ENCODE measurements around the gene ING3.

- TF ChIP-seq, protein P1, sequence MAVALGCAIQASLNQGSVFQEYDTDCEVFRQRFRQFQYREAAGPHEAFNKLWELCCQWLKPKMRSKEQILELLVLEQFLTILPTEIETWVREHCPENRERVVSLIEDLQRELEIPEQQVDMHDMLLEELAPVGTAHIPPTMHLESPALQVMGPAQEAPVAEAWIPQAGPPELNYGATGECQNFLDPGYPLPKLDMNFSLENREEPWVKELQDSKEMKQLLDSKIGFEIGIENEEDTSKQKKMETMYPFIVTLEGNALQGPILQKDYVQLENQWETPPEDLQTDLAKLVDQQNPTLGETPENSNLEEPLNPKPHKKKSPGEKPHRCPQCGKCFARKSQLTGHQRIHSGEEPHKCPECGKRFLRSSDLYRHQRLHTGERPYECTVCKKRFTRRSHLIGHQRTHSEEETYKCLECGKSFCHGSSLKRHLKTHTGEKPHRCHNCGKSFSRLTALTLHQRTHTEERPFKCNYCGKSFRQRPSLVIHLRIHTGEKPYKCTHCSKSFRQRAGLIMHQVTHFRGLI (CRISPR knock-in tag; IDR thresholded peaks at IDR 0.05), result no peak
- TF ChIP-seq EHMT2 (IDR thresholded peaks at IDR 0.05) (no peak), MAZ (CRISPR knock-in tag; conservative IDR thresholded peaks at IDR 0.05 in 1 of 2, IDR thresholded peaks at IDR 0.05 in 1 of 2) (peak in 1 of 2 experiments; percentile 43; a peak in 1 of 4 replicates), HMGXB4 (CRISPR knock-in tag; IDR thresholded peaks at IDR 0.05) (no peak), CTCF (IDR thresholded peaks at IDR 0.05 in 2 of 3, conservative IDR thresholded peaks at IDR 0.05 in 1 of 3; ENCODE audit: insufficient read depth in 2 of 3, low read depth in 1 of 3, low read length in 3 of 3) (no peak), CBFA2T3 (IDR thresholded peaks at IDR 0.05) (no peak), MYBL2 (IDR thresholded peaks at IDR 0.05; ENCODE audit: low read depth) (no peak), MYBL2 (CRISPR knock-in tag; IDR thresholded peaks at IDR 0.05; ENCODE audit: borderline replicate concordance) (no peak), ARID3A (IDR thresholded peaks at IDR 0.05; ENCODE audit: borderline replicate concordance, low read depth, low read length) (no peak), SMAD2 (IDR thresholded peaks at IDR 0.05; ENCODE audit: low read depth, low read length) (no peak), GATA2 (CRISPR knock-in tag; IDR thresholded peaks at IDR 0.05) (no peak), POLR2A (conservative IDR thresholded peaks at IDR 0.05) (no peak), IRF2 (CRISPR knock-in tag; IDR thresholded peaks at IDR 0.05) (no peak), MYC (IDR thresholded peaks at IDR 0.05; ENCODE audit: low read depth, low read length) (no peak), MYC (CRISPR knock-in tag; IDR thresholded peaks at IDR 0.05; ENCODE audit: borderline replicate concordance, low read depth) (no peak)
These were observed 43.1 kb downstream of the ING3 start for GRCh38 chr7:120993553-120994191.
